ENCODE results near the gene UQCRHL.
"Not testable (repeated sequence)": the region's sequence is repeated elsewhere in the genome, so short reads cannot be mapped to it uniquely, and the experiment has no call there.

DNA sequence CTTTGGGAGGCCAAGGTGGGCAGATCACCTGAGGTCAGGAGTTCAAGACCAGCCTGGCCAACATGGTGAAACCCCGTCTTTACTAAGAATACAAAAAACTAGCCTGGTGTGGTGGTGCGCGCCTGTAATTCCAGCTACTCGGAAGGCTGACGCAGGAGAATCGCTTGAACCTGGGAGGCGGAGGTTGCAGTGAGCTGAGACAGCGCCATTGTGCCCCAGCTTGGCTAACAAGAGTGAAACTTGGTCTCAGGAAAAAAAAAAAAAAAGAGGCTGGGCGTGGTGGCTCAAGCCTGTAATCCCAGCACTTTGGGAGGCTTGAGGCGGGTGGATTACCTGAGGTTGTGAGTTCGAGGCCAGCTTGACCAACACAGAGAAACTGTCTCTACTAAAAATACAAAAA, 38.6 kb upstream of the UQCRHL start:
- TF ChIP-seq, protein P1, sequence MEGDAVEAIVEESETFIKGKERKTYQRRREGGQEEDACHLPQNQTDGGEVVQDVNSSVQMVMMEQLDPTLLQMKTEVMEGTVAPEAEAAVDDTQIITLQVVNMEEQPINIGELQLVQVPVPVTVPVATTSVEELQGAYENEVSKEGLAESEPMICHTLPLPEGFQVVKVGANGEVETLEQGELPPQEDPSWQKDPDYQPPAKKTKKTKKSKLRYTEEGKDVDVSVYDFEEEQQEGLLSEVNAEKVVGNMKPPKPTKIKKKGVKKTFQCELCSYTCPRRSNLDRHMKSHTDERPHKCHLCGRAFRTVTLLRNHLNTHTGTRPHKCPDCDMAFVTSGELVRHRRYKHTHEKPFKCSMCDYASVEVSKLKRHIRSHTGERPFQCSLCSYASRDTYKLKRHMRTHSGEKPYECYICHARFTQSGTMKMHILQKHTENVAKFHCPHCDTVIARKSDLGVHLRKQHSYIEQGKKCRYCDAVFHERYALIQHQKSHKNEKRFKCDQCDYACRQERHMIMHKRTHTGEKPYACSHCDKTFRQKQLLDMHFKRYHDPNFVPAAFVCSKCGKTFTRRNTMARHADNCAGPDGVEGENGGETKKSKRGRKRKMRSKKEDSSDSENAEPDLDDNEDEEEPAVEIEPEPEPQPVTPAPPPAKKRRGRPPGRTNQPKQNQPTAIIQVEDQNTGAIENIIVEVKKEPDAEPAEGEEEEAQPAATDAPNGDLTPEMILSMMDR (IDR thresholded peaks at IDR 0.05): not testable (repeated sequence)
- not testable (repeated sequence) for TF ChIP-seq POLR2A (IDR thresholded peaks at IDR 0.05)
